ENCODE measurements around the gene OPN4.

GRCh38 chr10:86663576-86664339 lies 9.4 kb downstream of the OPN4 start:
- TF ChIP-seq CTCF (conservative IDR thresholded peaks at IDR 0.05; ENCODE audit: low read length) (no peak), EZH2phosphoT487 (IDR thresholded peaks at IDR 0.05; ENCODE audit: borderline replicate concordance, low read depth, low read length) (no peak)

Data from OCI-LY7 (cell line).